PC-3 (cell line): ENCODE results near the gene APBA2. TPM values are rescaled to one million over a fixed set of nuclear protein-coding genes. Genes with fewer than 3 reads are reported as not detected.

Source experiments
- ATAC-seq: fragments of 200-7000 bp; cut with Tn5 transposase; 2 replicates; pipeline ENCODE4 v1.9.1; 2020; ENCODE audit warnings: mild to moderate bottlenecking, moderate library complexity
- BruUV-seq: library from RNA; stranded (reverse); fragments of 400-500 nt; replicated peaks from 2 replicates; lab custom pipeline; 2021; lab: Mats Ljungman, UMichigan
- CTCF ChIA-PET: fragments of 300-600 bp; sonication (Branson Sonifier 250); formaldehyde crosslinking; loops from one replicate; lab custom pipeline; 2022; ENCODE audit warnings: antibody characterized with exemption; lab: Charles Lee
- POLR2A ChIA-PET: fragments of 300-600 bp; sonication (Branson Sonifier 250); formaldehyde crosslinking; loops from one replicate; lab custom pipeline; 2022; ENCODE audit warnings: antibody characterized with exemption; ENCODE audit not compliant: unreplicated experiment; lab: Charles Lee
- DNase-seq: peaks from one replicate; pipeline ENCODE4 v3.0.0-alpha.2; 2015
- H2AFZ ChIP-seq: fragments of 300-600 bp; sonication (generic); 2 replicates; pipeline ENCODE4 v1.6.0; 2016; ENCODE audit warnings: antibody characterized with exemption, low read length
- H3F3A ChIP-seq: fragments of 300-600 bp; sonication (generic); one replicate; pipeline ENCODE4 v1.6.0; 2017; ENCODE audit warnings: antibody characterized with exemption, low read length, control low read depth, mild to moderate bottlenecking; ENCODE audit not compliant: unreplicated experiment
- H3K27ac ChIP-seq: fragments of 300-600 bp; sonication (generic); 2 replicates; pipeline ENCODE4 v1.5.1; 2016; ENCODE audit warnings: mild to moderate bottlenecking, low read length
- H3K27me3 ChIP-seq: fragments of 300-600 bp; sonication (generic); 2 replicates; pipeline ENCODE4 v1.6.1; 2016; ENCODE audit warnings: low read length, mixed read lengths
- H3K36me3 ChIP-seq: fragments of 300-600 bp; sonication (generic); 2 replicates; pipeline ENCODE4 v1.6.1; 2016; ENCODE audit warnings: low read depth, mixed run types, low read length, mixed read lengths
- H3K4me1 ChIP-seq: fragments of 300-600 bp; sonication (generic); 2 replicates; pipeline ENCODE4 v1.5.1; 2016; ENCODE audit warnings: low read length; ENCODE audit not compliant: insufficient read depth
- H3K4me2 ChIP-seq: fragments of 300-600 bp; sonication (generic); 2 replicates; pipeline ENCODE4 v1.6.0; 2016; ENCODE audit warnings: low read length
- H3K4me3 ChIP-seq: fragments of 300-600 bp; sonication (generic); 2 replicates; pipeline ENCODE4 v1.5.1; 2016; ENCODE audit warnings: mild to moderate bottlenecking, low read length, mixed read lengths
- H3K79me2 ChIP-seq: fragments of 300-600 bp; sonication (generic); 2 replicates; pipeline ENCODE4 v1.6.1; 2017; ENCODE audit warnings: low read length, mixed read lengths
- H3K9ac ChIP-seq: fragments of 300-600 bp; sonication (generic); 2 replicates; pipeline ENCODE4 v1.6.0; 2016; ENCODE audit warnings: mild to moderate bottlenecking, low read length
- H3K9me2 ChIP-seq: fragments of 300-600 bp; sonication (generic); replicated peaks from 2 replicates; pipeline ENCODE4 v1.6.1; 2016; ENCODE audit warnings: mixed run types, low read length, mixed read lengths
- H3K9me3 ChIP-seq: fragments of 300-600 bp; sonication (generic); 2 replicates; pipeline ENCODE4 v1.6.1; 2016; ENCODE audit warnings: low read length, mixed read lengths
- H4K20me1 ChIP-seq: fragments of 300-600 bp; sonication (generic); 2 replicates; pipeline ENCODE4 v1.6.1; 2016; ENCODE audit warnings: low read length, mixed read lengths
- CTCF ChIP-seq: fragments of 300-600 bp; sonication (generic); conservative IDR thresholded peaks from 2 replicates; pipeline ENCODE4 v1.5.1; 2017; ENCODE audit warnings: antibody characterized with exemption, low read depth, mild to moderate bottlenecking, low read length
- EZH2phosphoT487 ChIP-seq: fragments of 300-600 bp; sonication (generic); IDR thresholded peaks from 2 replicates; pipeline ENCODE4 v1.6.1; 2018; ENCODE audit warnings: mild to moderate bottlenecking, antibody characterized with exemption, low read length, borderline replicate concordance
- intact Hi-C: fragments of 100-400 bp; cut with micrococcal nuclease; formaldehyde crosslinking; loops from 2 replicates; pipeline ENCODE4 v1.9.0; 2023
- total RNA-seq: library from RNA; depleted of rRNA; stranded (reverse); fragments of >200 nt; gene quantifications from 2 replicates; pipeline ENCODE4 v1.2.3, GENCODE V29; 2014

The APBA2 gene
- total RNA-seq, 1 experiment from 2014 or later, result 61.7 TPM

- Histone ChIP-seq H2AFZ (no peak overlapping the region), H3K4me2 (no peak overlapping the region), H3K27ac (no peak overlapping the region), H3F3A (no peaks in the 10 kb centered on the region), H3K36me3 (no peaks in the 10 kb centered on the region), H3K9ac (no peak overlapping the region), H3K4me3 (no peak overlapping the region), H3K4me1 (peaks cover 7% of the 10 kb centered on the region), H3K9me2 (no peaks in the 10 kb centered on the region), H4K20me1 (no peaks in the 10 kb centered on the region), H3K9me3 (no peaks in the 10 kb centered on the region), H3K27me3 (no peaks in the 10 kb centered on the region), H3K79me2 (peaks cover 6% of the 10 kb centered on the region; the same call in 1 of the 2 replicates)
- ChIA-PET CTCF (no interaction called here), POLR2A (no interaction called here)
- intact Hi-C loops, result no loop called here
- ATAC-seq, result no peak
- no peak for TF ChIP-seq EZH2phosphoT487
- TF ChIP-seq CTCF, result no peak
- BruUV-seq, result no TSS peak
- no peak for DNase-seq
These were observed 29.5 kb downstream of the APBA2 start for GRCh38 chr15:28915041-28915810.

DNA sequence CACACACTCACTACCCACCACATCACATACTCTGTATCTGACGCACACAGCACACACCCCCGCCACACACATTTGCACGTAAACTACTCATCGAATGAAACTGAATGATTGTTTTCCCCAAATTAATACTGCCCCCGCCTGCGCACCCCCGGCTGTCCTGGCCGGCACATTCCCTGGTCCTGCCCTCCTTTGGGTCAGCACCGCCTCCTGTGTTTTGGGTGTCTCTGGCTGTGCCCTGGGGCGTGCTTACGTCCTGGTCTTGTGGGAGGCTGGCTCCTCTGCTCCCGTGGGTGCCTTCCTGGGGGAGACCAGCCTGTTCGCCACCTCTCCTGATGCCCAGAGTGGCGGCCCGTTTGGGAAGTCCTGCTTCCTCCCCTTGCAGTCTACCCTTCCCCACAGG is 30.2 kb downstream of the APBA2 start:
- POLR2A ChIA-PET, result no interaction called here
- intact Hi-C loops, result no loop called here

More for the DNA sequence above, 30.2 kb downstream of the APBA2 start:
- DNase-seq (no peak), ATAC-seq (no peak)
- Histone ChIP-seq H2AFZ (no peak overlapping the region), H3K27ac (no peak overlapping the region), H3K36me3 (no peaks in the 10 kb centered on the region), H3K4me3 (no peak overlapping the region), H3K79me2 (peaks cover 6% of the 10 kb centered on the region; the same call in 1 of the 2 replicates), H3K27me3 (no peaks in the 10 kb centered on the region), H3K4me1 (peaks cover 7% of the 10 kb centered on the region), H4K20me1 (no peaks in the 10 kb centered on the region), H3K9me3 (no peaks in the 10 kb centered on the region), H3F3A (no peaks in the 10 kb centered on the region), H3K9me2 (no peaks in the 10 kb centered on the region), H3K4me2 (no peak overlapping the region), H3K9ac (no peak overlapping the region)
- CTCF ChIA-PET, result no interaction called here
- no TSS peak for BruUV-seq
- TF ChIP-seq EZH2phosphoT487 (no peak), CTCF (no peak)
